SIG-M5 treated with dmso at 0.1 percent for 504 hours (cell line): Measurements from ENCODE around the gene GPX5.
A peak's percentile ranks its signal among the peaks of the same experiment; 100 is the strongest.
"Not testable (repeated sequence)": the region's sequence is repeated elsewhere in the genome, so short reads cannot be mapped to it uniquely, and the experiment has no call there.

Experiments
- DNase-seq: peaks from one replicate; lab custom pipeline; 2025; ENCODE audit not compliant: unreplicated experiment; lab: John Stamatoyannopoulos, UW

The GPX5 gene, protein sequence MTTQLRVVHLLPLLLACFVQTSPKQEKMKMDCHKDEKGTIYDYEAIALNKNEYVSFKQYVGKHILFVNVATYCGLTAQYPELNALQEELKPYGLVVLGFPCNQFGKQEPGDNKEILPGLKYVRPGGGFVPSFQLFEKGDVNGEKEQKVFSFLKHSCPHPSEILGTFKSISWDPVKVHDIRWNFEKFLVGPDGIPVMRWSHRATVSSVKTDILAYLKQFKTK

DNA sequence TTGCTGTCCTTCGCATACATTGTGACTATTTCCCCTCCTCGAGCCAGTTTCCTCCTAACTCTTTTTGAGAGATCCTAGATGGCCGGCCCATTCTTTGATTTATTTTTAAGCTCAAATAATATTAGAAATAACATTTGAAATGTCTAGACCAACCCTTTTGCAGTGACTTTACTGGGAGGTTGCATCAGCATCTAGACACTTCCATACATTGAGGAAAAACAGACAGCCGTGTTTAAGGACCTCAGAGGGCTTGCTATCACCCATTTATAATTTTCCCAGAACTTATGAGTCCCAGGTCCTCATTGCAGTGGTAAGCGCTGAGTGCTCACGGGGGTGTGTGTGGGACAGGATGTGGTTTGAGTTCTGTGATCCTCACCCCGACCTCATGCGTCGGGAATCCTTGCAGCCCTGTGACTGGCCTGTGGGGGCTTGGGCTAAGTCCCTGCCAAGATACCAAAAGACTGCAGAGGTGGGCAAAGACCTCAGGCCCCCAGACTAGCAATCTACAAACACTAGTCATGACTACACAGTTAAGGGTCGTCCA is at the start of gene GPX5:
GPX5 (plus strand) TSS at position 386 of the 544 bp plus-strand sequence; CDS start at position 519, 133 bp downstream.
- DNase-seq, result no peak

DNA sequence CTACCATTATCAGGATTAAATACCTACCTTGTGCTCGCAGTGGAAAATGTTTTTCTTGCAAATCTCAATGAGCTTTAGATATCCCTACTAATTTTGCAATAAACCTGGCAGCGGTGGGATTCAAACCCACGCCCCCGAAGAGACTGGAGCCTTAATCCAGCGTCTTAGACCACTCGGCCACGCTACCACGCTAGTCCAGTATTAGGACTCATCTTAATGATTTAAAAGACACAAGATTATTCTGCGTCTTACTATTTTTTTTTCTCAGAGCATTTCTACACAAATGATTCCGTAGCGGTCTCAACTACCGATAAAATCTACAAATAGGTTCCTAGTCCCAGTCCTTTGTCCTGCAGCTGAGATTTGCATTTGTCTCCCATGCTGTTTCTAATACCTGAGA is 47.2 kb upstream of the GPX5 start:
- no peak for DNase-seq

DNA sequence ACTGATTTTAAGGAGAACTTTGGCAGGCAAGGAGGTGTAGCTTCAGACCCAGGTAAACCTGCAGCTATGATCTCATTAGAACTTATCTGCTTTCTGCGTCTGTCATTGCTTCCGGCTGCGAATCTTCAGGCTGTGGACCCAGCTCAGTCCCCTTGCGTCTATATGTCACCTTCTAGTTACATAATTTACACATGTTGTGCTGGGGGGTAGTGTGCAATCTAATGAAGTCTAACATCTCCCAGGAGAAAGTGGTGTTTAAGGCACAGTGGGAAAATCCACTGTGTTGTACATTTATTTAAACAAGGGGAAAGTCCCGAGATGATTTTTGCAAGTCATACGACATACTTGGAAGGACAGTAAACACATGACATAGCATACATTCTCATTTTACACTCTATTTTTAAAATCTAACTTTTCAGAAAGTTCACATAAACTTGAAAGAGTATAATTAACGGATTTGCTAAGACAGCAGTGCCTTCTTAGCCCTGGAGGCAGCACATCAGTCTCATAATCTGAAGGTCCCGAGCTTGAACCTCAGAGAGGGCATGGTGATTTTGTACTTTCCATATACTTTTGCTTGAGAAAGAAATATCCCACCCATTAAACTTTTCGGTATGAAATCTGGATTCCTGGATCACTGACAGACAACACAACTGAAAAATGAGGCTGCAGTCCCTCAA is 45.3 kb upstream of the GPX5 start:
- no peak for DNase-seq

DNA sequence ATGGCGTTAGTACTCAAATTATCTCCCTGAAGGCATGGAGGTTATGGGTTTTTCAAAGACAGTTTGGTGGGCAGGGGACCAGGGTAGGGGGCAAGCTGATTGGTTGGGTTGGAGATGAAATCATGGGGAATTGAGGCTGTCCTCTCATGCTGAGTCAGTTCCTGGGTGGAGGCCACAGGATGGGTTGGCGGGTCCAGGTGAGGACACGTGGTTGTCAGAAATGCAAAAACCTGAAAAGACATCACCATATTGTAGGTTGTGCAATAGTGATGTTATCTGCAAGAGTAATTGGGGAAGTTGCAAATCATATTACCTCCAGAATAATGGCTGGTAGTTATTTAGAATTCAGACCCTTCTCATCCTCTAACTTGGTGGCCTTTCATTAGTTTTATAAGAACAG is 40.2 kb upstream of the GPX5 start:
- DNase-seq, result no peak

DNA sequence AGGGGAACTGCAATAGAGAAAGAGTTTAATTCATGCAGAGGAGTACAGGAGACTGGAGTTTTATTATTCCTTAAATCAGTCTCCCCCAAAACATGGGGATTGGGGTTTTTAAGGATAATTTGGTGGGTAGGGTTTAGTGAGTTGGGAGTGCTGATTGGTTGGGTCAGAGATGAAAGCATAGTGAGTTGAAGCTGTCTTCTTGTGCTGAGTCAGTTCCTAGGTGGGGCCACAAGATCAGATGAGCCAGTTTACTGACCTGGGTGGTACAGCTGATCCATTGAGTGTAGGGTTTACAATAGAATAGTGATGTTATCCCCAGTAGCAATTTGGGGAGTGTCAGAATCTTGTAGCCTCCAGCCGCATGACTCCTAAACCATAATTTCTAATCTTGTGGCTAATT is 39.1 kb upstream of the GPX5 start:
- DNase-seq, result no peak

DNA sequence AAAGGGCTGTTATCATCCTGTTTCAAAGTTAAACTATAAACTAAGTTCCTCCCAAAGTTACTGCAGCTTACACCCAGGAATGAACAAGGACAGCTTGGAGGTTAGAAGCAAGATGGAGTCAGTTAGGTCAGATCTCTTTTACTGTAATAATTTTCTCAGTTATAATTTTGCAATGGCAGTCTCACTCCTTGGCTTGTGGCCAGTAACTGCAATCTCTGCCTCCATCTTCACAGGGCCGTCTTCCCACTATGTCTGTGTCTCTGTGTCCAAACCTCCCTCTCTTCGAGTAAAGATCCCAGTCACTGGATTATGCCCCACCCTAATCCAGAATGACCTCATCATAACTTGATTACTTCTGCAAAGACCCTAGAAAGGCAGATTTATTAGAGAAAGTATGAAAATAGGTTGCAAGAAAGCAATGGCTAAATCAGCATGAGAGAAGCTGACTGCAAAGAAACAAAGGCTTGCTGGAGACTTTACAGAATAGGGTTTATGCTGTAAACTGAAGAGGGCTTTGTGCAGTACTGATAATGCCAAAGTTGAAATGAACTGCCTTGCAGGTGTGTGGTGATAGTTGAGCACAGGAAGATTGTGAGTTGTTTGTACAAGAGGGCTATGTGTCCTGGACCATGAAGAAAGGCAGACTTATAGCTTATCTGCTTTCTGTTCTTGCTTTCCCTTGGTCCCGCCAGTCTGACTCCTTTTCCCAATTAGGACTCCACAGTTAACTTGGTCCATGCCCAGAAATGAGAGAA is 38.5 kb upstream of the GPX5 start:
- no peak for DNase-seq

DNA sequence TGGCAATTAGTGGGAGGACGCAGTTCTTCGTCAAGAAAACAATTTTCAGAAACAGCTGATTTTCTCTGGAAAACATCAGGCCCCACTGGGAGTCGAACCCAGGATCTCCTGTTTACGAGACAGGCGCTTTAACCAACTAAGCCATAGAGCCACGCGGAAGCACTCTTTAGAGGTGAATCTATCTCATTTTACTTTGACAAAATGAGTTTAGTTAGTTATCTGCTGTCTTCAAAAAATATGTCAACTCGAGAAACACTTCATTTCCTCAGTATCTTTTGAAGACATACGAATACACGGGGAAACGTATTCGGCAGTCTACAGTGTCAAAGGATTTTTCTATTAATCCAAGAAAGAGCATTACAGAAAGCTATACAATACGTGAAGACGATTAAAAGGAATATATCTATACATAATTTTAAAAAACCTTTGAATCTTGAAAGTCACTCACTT is 36.7 kb upstream of the GPX5 start:
- no peak for DNase-seq

DNA sequence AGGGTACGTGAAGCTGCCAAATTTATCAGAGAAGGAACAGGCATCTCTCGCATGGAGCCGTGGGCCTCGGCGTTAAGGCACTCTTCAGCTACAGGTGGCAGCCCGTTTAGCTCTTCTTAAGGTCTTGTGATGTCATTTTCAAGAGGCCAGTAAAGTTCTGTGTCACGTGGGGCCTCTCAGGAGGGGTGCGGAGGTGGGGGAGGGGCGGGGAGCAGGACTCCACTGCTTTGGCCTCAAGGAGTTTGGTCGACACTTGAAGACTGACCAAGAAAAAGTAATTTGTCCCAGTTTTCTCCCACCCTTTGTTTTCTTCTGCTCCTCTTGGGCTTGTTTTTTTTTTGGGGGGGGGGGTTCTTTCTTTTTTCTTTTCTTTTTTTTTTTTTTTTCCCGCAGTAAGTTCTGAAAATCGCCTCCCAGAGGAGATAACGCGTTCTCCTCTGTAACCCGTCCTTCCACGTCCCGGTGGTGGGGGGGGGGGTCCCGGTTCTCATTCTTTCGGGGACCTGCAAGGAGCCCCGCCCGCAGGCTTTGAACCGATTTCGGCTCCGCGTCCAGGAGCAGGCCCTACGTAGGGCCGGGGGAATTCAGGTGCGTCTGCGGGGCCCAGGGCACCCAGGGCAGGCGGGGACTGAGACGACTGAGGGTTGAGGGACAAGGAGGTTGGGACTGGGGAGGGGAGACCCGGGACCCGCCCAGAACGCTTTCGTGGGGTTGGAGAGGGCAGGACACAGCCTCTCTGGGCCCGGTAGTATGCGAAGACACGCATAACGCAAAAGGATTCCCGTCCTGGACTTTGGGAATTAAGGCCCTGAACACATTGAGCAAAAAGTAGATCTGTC is 36.1 kb upstream of the GPX5 start:
- peak; percentile 3 for DNase-seq

DNA sequence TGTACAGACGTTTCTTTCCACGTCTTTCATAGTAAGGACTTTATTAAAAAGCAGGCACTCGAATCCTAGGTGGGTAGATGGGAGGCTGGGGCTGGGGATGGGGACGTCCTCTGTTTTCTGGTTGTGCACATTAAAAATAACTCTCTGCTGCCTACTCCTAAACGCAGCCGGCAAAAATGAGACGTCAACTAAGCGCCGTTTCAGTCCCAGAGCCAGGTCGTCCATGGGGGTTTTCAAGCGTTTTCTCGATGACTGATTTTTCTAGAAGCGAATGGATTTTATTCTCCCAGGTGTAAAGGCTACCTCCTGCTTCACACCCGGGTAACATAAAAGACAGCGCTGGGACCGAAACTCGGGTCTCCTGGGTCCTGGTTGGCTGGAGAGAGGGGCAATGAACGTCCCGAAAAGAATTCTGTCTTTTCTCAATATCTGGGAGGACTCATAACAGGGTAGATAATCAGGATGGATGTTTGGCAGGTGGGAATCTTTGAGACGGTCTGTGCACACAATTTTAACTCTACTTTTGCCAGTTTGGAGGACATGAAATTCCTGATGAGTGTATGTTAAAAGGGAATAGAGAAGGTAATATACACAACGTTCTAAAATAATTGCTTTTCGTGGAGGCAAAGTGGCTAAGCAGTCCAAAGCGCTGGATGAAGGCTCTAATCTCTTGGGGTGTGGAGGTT is 35.3 kb upstream of the GPX5 start:
- no peak for DNase-seq

DNA sequence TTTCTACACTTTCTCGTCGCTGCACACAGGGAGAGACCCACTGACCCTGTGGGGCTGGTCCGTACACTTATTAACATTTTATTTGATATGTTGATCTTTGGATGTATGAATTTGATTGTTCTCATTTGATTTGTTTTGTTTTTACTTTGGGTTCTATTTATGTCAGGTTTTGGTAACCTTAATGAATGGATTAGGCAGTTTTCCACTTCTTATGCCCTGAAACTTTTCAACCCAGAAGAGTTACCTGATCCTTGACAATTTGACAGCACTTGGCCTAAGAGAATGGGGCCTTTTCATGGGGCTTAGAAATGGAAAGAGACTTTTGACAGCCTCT is 33.7 kb upstream of the GPX5 start:
- no peak for DNase-seq

DNA sequence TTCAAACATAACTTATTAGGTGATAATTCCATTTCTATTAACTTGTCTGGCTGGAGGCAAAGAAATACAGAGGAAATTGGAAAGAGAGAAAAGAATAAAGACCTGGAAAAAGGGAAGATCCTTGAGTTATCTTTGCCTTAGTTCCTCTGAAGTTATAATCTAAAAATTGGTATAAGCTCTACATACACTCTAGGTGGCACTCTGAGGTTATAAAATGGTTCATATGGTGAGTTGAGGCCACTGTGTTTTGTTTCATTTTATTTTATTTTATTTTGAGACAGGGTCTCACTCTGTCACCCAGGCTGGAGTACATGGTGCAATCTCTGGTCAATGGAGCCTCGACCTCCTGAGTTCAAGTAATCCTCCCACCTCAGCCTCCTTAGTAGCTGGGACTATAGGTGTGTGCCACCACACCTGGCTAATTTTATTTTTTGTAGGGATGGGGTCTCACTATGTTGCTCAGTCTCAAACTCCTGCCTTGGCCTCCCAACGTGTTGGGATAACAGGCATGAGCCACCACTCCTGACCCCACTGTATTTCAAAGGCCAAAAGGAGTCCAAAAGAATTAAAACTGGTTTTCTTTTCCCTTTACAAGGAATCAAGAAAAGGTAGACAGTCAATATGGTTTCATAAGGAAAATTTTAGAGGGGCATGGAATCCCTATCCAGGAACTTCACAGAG is 29.4 kb upstream of the GPX5 start:
- DNase-seq, result no peak

DNA sequence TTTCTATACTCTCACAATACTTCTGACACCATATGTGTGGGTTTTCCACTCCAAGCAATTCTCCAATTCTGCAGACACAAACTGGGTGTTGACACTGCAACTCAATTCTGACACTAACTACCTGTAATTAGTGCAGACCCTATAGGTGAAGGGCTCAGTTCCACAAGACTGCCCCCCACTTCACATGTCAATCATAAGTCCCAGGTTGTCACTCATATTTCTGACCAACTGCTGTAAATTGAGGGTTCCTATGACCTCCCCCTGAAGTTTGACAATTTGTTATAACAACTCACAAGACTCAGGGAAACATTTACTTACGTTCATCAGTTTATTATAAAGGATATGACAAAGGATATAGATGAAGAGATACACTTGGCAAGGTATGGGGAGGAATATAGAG is 28.4 kb upstream of the GPX5 start:
- DNase-seq, result no peak

DNA sequence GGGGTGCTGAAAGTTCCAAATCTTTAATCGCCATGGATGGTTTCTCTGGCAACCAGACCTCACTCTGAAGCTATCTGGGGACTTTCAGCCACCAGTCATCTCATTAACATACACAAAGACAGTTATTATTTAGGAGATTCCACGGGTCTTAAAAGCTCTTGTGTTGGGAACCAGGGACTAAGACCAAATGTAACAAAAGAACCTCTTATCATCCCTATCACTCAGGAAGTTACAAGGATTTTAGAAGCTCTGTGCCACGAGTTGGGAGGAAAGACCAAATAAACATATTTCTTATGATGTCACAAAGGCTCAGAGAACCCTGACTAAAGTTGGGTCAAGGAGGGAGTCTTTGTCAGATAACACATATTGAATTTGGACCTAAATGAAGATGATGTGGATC is 27.8 kb upstream of the GPX5 start:
- DNase-seq, result no peak

DNA sequence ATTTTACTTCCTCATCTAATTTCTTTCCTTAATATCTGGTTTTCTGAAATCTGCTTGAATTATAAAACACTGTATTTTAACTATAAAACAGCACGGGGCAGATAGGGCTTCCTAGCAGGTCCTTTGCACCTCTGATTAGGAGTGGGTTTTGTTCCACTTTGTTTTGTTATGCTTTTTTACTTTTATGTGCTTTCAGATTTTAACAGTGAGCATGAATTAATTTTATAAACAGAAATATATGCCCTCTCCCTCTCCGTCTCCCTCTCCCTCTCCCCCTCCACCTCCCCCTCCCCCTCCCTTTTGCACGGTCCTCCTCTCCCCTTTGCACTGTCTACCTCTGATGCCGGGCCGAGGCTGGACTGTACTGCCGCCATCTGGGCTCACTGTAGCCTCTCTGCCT is 24.4 kb upstream of the GPX5 start:
- DNase-seq, result no peak

DNA sequence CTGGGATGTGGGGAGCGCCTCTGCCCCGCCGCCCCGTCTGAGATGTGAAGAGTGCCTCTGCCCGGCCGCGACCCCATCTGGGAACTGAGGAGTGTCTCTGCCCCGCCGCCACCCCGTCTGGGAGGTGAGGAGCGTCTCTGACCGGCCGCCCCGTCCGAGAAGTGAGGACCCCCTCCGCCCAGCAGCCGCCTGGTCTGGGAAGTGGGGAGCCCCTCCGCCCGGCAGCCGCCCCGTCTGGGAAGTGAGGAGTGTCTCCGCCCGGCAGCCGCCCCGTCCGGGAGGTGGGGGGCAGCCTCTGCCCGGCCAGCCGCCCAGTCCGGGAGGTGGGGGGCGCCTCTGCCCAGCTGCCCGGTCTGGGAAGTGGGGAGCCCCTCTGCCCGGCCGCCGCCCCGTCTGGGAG is 23.5 kb upstream of the GPX5 start:
- not testable (repeated sequence) for DNase-seq

DNA sequence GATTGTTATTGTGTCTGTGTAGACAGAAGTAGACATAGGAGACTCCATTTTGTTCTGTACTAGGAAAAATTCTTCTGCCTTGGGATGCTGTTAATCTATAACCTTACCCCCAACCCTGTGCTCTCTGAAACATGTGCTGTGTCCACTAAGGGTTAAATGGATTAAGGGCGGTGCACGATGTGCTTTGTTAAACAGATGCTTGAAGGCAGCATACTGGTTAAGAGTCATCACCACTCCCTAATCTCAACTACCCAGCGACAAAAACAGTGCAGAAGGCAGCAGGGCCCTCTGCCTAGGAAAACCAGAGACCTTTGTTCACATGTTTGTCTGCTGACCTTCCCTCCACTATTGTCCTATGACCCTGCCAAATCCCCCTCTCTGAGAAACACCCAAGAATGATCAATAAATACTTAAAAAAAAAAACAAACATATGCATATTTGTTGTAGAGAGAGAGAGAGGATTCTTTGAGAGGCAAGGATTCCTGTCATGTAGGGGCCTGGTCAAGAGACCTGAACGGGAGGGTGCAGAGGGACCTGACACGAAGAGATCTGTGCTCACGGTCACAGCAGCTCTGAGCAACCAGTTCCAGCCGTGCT is 22.9 kb upstream of the GPX5 start:
- not testable (repeated sequence) for DNase-seq

DNA sequence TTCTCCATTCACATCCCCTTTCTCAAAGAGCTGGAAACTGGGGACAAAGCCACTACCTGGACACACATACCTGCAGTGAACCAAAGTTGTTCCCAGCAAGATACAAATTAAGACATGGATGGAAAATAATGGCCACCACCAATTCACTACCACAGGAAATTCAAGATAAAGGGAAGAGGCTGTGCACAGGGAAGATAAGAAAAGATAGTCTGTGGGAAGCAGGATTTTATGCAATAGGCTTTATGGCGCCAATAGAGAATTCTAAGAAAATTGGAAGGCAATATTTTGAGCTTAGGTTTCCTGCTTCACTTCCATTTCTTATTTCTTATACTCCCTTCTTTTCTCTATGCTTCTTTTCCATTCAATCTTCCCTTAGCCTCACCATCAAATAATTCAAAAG is 19.9 kb upstream of the GPX5 start:
- no peak for DNase-seq

DNA sequence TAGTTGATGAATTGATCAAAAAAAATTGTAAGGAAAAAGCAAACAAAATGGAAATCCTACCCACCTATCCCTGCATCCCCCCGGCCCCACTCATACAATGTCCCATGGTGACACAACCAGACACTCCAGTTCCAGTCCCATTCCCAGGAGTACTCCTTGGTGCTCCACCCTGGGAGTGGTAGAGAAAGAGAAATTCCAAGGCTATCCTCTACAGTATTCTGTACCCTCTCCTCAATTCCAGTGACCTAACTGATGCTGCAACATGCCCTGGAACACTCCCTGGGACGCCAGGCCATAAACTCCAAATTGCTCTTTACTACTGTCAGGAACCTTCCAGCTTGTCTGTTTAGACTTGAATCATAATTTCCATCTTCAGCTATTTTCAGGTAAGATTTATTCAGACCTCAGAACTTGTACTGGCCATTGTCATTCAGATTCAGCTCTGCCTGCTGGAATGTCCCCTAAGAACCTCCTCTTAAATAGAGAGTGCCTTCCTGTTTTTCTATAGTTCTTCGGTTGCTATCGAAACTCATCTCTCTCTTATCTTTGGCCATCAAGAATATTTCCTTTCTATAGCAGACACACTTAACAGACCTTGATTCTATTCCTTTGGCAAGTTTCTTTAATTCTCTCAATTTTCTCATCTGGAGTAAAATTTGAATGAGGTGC is 18.7 kb upstream of the GPX5 start:
- no peak for DNase-seq
